Common myeloid progenitor, CD34-positive (primary cell): ENCODE results near the gene LEF1. TPM values are rescaled to one million over a fixed set of nuclear protein-coding genes. Genes with fewer than 3 reads are reported as not detected.
A peak's percentile ranks its signal among the peaks of the same experiment; 100 is the strongest.

Experiments
- CTCF ChIA-PET: fragments of 350-600 bp; sonication (Branson Sonifier 250); formaldehyde crosslinking; loops from one replicate; lab custom pipeline; 2021; ENCODE audit warnings: antibody characterized with exemption; lab: Charles Lee
- POLR2A ChIA-PET: fragments of 350-600 bp; sonication (Branson Sonifier 250); formaldehyde crosslinking; loops from one replicate; lab custom pipeline; 2021; ENCODE audit warnings: antibody characterized with exemption; lab: Charles Lee
- DNase-seq, 3 donors: peaks; one replicate each; pipeline versions ENCODE4 v3.0.0 to v3.0.0-alpha.2; 2013
- H3K27ac ChIP-seq, 2 experiments: 1 replicate in 1 of 2; 2 replicates in 1 of 2; pipeline ENCODE4 v1.7.0; 2013; ENCODE audit warnings: inconsistent platforms in 2 of 2, low read length in 2 of 2, mild to moderate bottlenecking in 2 of 2, low read depth in 1 of 2, moderate library complexity in 1 of 2; ENCODE audit not compliant: severe bottlenecking in 2 of 2, insufficient read depth in 1 of 2, poor library complexity in 1 of 2
- H3K27me3 ChIP-seq, 5 experiments: replicated peaks in 2 of 5; 1 replicate in 3 of 5; 2 replicates in 2 of 5; pipeline versions ENCODE4 v1.6.1 to v1.7.0; 2013; ENCODE audit warnings: low read length in 4 of 5, mild to moderate bottlenecking in 2 of 5, moderate library complexity in 2 of 5, inconsistent platforms in 1 of 5; ENCODE audit not compliant: insufficient read depth in 5 of 5, control insufficient read depth in 4 of 5
- H3K36me3 ChIP-seq, 4 experiments: 1 replicate in 2 of 4; 2 replicates in 2 of 4; pipeline versions ENCODE4 v1.6.1 to v1.7.0; 2013; ENCODE audit warnings: low read length in 3 of 4, control low read depth in 1 of 4, mild to moderate bottlenecking in 1 of 4; ENCODE audit not compliant: control insufficient read depth in 4 of 4, insufficient read depth in 4 of 4
- H3K4me1 ChIP-seq, 4 experiments: 1 replicate in 3 of 4; 2 replicates in 1 of 4; pipeline versions ENCODE4 v1.6.1 to v1.7.1; 2013; ENCODE audit warnings: low read length in 3 of 4, mild to moderate bottlenecking in 3 of 4, control low read depth in 1 of 4, inconsistent platforms in 1 of 4, moderate library complexity in 1 of 4; ENCODE audit not compliant: control insufficient read depth in 4 of 4, insufficient read depth in 4 of 4; ENCODE audit errors: control extremely low read depth in 1 of 4
- H3K4me3 ChIP-seq, 7 experiments: 1 replicate in 4 of 7; 2 replicates in 3 of 7; pipeline versions ENCODE4 v1.5.1 to v1.7.0; 2013; ENCODE audit warnings: mild to moderate bottlenecking in 7 of 7, low read length in 6 of 7, moderate library complexity in 6 of 7, inconsistent platforms in 2 of 7, low read depth in 2 of 7, control low read depth in 1 of 7; ENCODE audit not compliant: insufficient read depth in 4 of 7, control insufficient read depth in 1 of 7; ENCODE audit errors: extremely low read depth in 1 of 7
- H3K9me3 ChIP-seq, 5 experiments: 1 replicate in 4 of 5; 2 replicates in 1 of 5; pipeline versions ENCODE4 v1.6.1 to v1.7.1; 2013; ENCODE audit warnings: low read length in 4 of 5, mild to moderate bottlenecking in 2 of 5, inconsistent platforms in 1 of 5, low read depth in 1 of 5, moderate library complexity in 1 of 5; ENCODE audit not compliant: control insufficient read depth in 4 of 5, insufficient read depth in 2 of 5; ENCODE audit errors: control extremely low read depth in 1 of 5
- WGBS: methylation state at CpG from one replicate; pipeline ENCODE4 v1.1.5; 2013; ENCODE audit not compliant: insufficient coverage; 5-methylcytosine and 5-hydroxymethylcytosine counted together
- polyA plus RNA-seq: library from polyadenylated mRNA; unstranded; fragments of 120-200 nt; gene quantifications from one replicate; pipeline ENCODE4 v1.2.1, GENCODE V29; 2013

The LEF1 gene
- polyA plus RNA-seq = 4.3 TPM

DNA sequence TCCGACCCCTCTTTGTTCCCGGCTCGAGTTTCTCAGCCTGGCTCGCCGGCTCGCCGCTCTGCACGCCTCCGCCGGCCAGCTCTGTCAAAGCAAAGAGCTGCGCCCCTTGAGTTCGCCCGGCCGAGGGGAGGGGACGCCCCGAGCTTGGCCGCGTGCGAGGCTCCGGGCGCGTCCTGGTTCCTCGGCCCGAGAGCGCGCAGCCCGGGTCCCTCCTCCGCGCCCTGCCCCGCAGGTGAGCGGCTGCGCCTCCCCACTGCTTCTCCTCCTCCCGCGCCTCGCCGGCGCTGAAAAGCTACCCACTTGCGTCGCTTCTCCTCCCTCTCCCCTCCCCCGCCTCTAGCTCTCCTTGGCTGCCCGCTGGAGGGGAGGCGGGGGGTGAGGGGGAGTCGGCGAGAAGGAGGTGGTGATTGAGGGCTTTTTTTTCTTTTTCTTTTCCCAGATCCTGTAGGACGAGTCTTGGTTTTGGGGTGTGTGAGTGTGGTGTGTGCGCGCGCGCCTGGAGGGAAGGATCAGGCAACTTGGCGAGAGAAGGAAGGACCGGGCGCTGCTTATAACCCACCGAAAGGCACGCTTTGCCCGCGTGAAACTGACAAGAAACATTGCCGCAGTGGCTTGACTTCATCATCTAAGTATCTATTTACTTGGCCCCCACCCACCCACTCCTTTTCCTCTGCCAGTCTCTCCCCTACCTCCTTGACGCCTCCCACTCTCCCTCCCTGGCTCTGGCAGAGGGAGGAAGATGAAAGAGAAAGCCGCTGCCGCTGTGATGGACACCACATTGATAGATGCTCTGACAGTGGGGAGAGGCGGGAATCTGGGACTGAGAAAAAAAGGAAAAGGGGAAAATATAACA, at the start of gene LEF1:
TSS of gene LEF1 (minus strand) at position 262 of the 853 bp plus-strand sequence. CDS start 1,165 bp downstream, outside the sequence.
- Histone ChIP-seq H3K27ac (no peak within 1 kb of the TSS), H3K4me1 (peaks cover 7 to 68% (median 56%) of the 10 kb centered on the region in 4 experiments), H3K27me3 (peaks cover 7 to 95% (median 63%) of the 10 kb centered on the region in 5 experiments), H3K36me3 (no peaks in the 10 kb centered on the region), H3K9me3 (no peaks in the 10 kb centered on the region), H3K4me3 (peak within 1 kb of the TSS; percentile 17 to 81 (median 74))
- ChIA-PET POLR2A (no interaction called here), CTCF (interaction anchor here (1.0 kb wide), 1 partner anchor 403 kb away, joined by 4 read pairs; no protein-coding TSS in a partner anchor)
- WGBS = under 1% methylated on average over 36 of the region's 61 CpGs
- DNase-seq = peak in 2 of 3 donors; percentile 47 to 56

DNA sequence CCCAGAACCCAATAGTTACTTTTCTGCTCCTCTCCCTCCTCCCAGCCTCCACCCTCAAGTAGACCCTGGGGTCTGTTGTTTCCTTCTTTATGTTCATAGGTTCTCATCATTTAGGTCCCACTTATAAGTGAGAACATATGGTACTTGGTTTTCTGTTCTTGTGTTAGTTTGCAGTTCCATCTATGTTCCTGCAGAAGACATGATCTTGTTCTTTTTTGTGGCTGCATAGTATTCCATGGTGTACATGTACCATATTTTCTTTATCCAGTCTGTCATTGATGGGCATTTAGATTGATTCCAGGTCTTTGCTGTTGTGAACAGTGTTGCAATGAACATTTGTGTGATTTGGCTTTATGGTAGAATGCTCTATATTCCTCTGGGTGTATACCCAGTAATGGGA, 47.8 kb upstream of the LEF1 start:
- DNase-seq = no peak
- no peaks in the 10 kb centered on the region for H3K4me1 ChIP-seq
- CTCF ChIA-PET = no interaction called here
- H3K36me3 ChIP-seq = no peaks in the 10 kb centered on the region
- no peaks in the 10 kb centered on the region for H3K27me3 ChIP-seq
- no peaks in the 10 kb centered on the region for H3K9me3 ChIP-seq
- no peak overlapping the region for H3K4me3 ChIP-seq
- H3K27ac ChIP-seq = no peak overlapping the region
- POLR2A ChIA-PET = no interaction called here

DNA sequence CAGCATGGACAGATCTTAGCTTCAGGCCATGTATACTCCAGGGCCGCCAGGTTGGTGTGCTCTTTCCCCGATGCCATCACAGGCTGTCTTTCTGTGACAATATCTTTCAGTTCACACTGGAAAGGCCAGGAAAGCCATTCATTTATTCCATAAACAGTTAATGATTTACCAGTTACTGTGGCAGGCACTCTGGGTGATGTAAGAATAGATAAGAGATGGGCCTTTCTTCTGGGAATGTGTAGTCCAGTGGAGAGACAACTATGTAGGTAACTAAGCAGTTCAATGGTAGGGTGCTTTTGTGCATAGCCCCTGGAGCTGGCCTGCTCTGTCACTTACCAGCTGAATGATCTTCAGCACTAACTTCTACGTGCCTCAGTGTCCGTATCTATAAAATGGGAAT, 46.3 kb upstream of the LEF1 start:
- Histone ChIP-seq H3K27me3 (no peaks in the 10 kb centered on the region), H3K27ac (no peak overlapping the region), H3K9me3 (no peaks in the 10 kb centered on the region), H3K4me3 (no peak overlapping the region), H3K36me3 (no peaks in the 10 kb centered on the region), H3K4me1 (no peaks in the 10 kb centered on the region)
- ChIA-PET CTCF (no interaction called here), POLR2A (no interaction called here)
- WGBS = 100% methylated on average over 2 of the region's 4 CpGs
- no peak for DNase-seq

DNA sequence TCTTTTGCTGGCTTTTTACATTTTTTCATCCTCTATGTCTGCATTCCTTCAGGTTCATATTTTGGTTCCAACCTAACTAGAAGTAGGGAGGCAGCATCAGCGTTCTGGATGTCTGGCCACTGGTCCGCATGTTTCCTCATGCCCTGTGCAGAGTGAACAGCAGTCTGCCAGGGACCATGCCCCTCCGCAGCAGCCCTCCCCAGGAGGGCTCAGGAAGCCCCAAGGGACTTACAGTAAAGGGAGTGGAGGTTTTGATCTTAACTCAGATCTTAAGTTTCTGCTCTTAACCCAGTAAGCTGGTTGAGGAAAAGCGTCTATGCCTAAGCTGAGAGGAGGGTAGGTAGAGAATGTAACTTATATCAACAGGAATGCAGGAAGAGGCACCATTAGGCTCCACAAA, 45.0 kb upstream of the LEF1 start:
- ChIA-PET POLR2A (no interaction called here), CTCF (no interaction called here)
- Histone ChIP-seq H3K27me3 (no peaks in the 10 kb centered on the region), H3K4me3 (no peak overlapping the region), H3K27ac (no peak overlapping the region), H3K4me1 (no peaks in the 10 kb centered on the region), H3K36me3 (no peaks in the 10 kb centered on the region), H3K9me3 (no peaks in the 10 kb centered on the region)
- 93% methylated on average over 3 of the region's 4 CpGs for WGBS
- DNase-seq = no peak

DNA sequence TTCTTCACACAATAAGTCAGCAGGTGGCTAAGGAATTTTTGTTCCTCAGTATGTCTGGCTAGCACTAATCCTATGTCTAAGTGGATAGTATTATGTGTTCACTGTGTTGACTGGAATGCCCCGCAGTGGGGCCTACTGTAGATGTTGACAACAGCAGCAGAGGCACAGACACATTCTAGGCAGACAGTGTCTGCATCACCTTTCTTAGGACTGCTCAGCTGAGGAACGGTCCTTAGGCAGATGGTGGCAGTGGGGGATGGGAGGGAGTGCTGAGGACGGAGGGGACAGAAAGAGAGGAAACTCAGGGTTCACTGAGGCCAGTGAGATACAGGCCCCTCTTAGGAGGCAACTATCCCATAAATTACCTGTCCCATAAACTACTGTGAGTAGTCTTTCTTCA, 44.6 kb upstream of the LEF1 start:
- 100% methylated on average over 1 of the region's 3 CpGs for whole genome bisulfite sequencing
- Histone ChIP-seq H3K27me3 (no peaks in the 10 kb centered on the region), H3K4me3 (no peak overlapping the region), H3K36me3 (no peaks in the 10 kb centered on the region), H3K27ac (no peak overlapping the region), H3K4me1 (no peaks in the 10 kb centered on the region), H3K9me3 (no peaks in the 10 kb centered on the region)
- DNase-seq = no peak
- POLR2A ChIA-PET = no interaction called here
- CTCF ChIA-PET = no interaction called here

DNA sequence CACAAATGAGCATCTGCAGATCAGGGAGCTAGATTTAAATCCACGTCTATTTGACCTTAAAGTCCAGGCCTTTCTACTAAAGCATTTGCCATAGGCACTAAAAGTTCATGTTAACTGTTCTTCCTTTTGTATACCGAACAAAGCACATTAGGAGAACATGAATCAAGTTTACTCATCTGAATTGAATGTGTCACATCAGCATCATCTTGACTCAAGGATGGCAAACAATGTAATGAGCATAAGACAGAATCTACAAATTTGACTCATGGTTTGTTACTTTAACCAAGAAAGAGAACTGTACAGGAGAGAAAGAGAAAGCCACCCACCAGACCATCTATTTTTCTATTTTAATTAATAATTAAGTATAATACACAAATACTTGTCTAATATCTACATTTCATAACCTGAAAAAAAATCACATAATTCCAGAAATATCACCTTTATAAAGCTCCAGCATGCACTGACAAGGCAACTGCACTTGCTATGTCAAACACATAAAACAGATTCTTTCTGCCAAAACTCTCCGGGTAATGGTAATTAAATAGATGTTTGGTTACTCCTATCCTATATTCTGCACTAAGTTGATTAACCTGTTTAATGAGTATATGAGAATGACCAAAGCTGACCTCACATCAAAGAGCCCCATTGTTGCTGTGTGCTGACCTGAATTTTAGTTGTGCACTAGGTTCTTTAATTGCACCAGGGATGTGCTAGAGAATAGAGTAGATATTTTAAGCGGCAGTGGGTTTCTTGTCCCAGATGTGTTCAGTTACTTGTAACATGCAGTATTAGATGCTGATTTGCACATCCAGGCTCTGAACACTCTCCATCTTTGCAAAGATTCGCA, 42.5 kb upstream of the LEF1 start:
- Histone ChIP-seq H3K4me3 (no peak overlapping the region), H3K9me3 (no peaks in the 10 kb centered on the region), H3K27ac (no peak overlapping the region), H3K27me3 (peaks cover 0 to 2% (median 0%) of the 10 kb centered on the region in 5 experiments), H3K4me1 (no peaks in the 10 kb centered on the region), H3K36me3 (no peaks in the 10 kb centered on the region)
- POLR2A ChIA-PET = no interaction called here
- WGBS = 100% methylated on average over 3 of the region's 5 CpGs
- no peak for DNase-seq
- CTCF ChIA-PET = no interaction called here

DNA sequence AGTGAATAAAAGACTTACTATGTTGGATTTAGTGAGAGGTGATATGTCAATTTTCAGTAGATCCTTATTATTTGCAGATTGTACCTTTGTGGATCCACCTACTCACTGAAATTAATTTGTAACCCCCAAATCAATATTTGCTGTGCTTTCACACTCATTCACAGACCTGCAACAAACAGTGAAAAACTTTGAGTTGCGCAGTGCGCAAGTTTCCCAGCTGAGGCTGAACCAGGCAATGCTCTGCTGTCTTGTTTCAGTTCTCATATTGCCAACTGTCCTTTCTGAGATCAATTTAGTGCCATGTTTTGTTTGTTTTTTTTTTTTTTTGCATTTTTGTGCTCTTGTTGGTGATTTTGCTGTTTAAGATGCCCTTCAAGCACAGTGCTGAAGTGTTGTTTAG, 40.8 kb upstream of the LEF1 start:
- 100% methylated on average over 2 of the region's 2 CpGs for WGBS
- Histone ChIP-seq H3K4me3 (no peak overlapping the region), H3K9me3 (no peaks in the 10 kb centered on the region), H3K36me3 (no peaks in the 10 kb centered on the region), H3K27me3 (peaks cover 0 to 2% (median 0%) of the 10 kb centered on the region in 5 experiments), H3K27ac (no peak overlapping the region), H3K4me1 (no peaks in the 10 kb centered on the region)
- POLR2A ChIA-PET = no interaction called here
- CTCF ChIA-PET = no interaction called here
- DNase-seq = no peak
